Measurements from ENCODE around the gene ZDHHC19.
"Not testable (repeated sequence)": the region's sequence is repeated elsewhere in the genome, so short reads cannot be mapped to it uniquely, and the experiment has no call there.

The ZDHHC19 gene

GRCh38 chr3:196174652-196175051 is 36.5 kb downstream of the ZDHHC19 start:
- TF ChIP-seq ZFX (IDR thresholded peaks at IDR 0.05; ENCODE audit: borderline replicate concordance), result no peak
- TF ChIP-seq CTCF (IDR thresholded peaks at IDR 0.05), result no peak
- H3K27ac ChIP-seq, result no peak overlapping the region

GRCh38 chr3:196170296-196170695 is 40.9 kb downstream of the ZDHHC19 start:
- not testable (repeated sequence) for H3K27ac ChIP-seq

- TF ChIP-seq CTCF (IDR thresholded peaks at IDR 0.05) (no peak), ZFX (IDR thresholded peaks at IDR 0.05; ENCODE audit: borderline replicate concordance) (no peak)
- no peak overlapping the region for H3K27ac ChIP-seq
Measured at GRCh38 chr3:196169836-196170240, 41.4 kb downstream of the ZDHHC19 start.

GRCh38 chr3:196168808-196169391 is 42.3 kb downstream of the ZDHHC19 start:
- peak overlapping the region; percentile 27; the same call in 1 of the 2 replicates for H3K27ac ChIP-seq
- no peak for TF ChIP-seq CTCF (IDR thresholded peaks at IDR 0.05)
- no peak for TF ChIP-seq ZFX (IDR thresholded peaks at IDR 0.05; ENCODE audit: borderline replicate concordance)

GRCh38 chr3:196166741-196167140 is 44.5 kb downstream of the ZDHHC19 start:
- TF ChIP-seq CTCF (IDR thresholded peaks at IDR 0.05) (no peak), ZFX (IDR thresholded peaks at IDR 0.05; ENCODE audit: borderline replicate concordance) (no peak)
- no peak overlapping the region for H3K27ac ChIP-seq

- TF ChIP-seq CTCF (IDR thresholded peaks at IDR 0.05), result no peak
- no peak for TF ChIP-seq ZFX (IDR thresholded peaks at IDR 0.05; ENCODE audit: borderline replicate concordance)
- H3K27ac ChIP-seq, result no peak overlapping the region
Measured at GRCh38 chr3:196165850-196166249, 45.4 kb downstream of the ZDHHC19 start.

- not testable (repeated sequence) for H3K27ac ChIP-seq
Measured at GRCh38 chr3:196165006-196165575, 46.1 kb downstream of the ZDHHC19 start.

- no peak for TF ChIP-seq CTCF (IDR thresholded peaks at IDR 0.05)
- TF ChIP-seq ZFX (IDR thresholded peaks at IDR 0.05; ENCODE audit: borderline replicate concordance), result no peak
- H3K27ac ChIP-seq, result no peak overlapping the region
Measured at GRCh38 chr3:196164576-196164975, 46.6 kb downstream of the ZDHHC19 start.
